ENCODE measurements around the gene C11orf42. TPM values are rescaled to one million over a fixed set of nuclear protein-coding genes. Genes with fewer than 3 reads are reported as not detected.

The C11orf42 gene
- total RNA-seq, 1 experiment from 2014 or later, result not detected

DNA sequence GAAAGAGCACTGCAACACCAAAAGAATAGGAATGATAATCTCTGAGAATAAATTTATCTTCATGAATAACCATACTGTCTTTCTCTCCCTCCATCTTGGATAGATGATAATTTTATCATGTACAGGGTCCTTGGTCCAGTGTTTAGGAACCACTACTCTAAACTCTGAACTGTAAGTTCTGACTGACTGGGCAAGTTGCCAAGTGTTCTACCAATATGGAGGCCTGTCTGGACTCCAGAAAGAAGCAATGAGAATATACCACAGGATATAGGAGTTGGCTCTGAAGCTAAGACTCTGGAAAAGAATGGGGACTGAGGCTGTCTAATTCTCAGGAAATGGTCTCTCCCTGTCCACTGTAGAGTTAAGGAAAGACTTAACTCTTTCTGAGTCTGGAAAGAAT lies 27.5 kb downstream of the C11orf42 start:
- H3K56ac ChIP-seq (ENCODE audit: insufficient read length, low read depth, low read length), result no peak overlapping the region
- no peak overlapping the region for H2AK5ac ChIP-seq (ENCODE audit: insufficient read length, low read length)

More for the DNA sequence above, 27.5 kb downstream of the C11orf42 start:
- no peaks in the 10 kb centered on the region for H3K4me1 ChIP-seq (ENCODE audit: insufficient read depth, low read length)
- Mint-ChIP-seq H3K27ac (no peak overlapping the region), H3K36me3 (ENCODE audit: insufficient read depth in 1 of 3, low read depth in 3 of 3) (no peaks in the 10 kb centered on the region), H3K27me3 (ENCODE audit: low read depth) (no peaks in the 10 kb centered on the region), H3K4me3 (peak overlapping the region; percentile 38 to 54; a peak in 3 of 5 replicates), H3K4me1 (peaks cover 11 to 14% of the 10 kb centered on the region in 2 experiments), H3K9me3 (no peaks in the 10 kb centered on the region)
- no peak overlapping the region for H3K18ac ChIP-seq (ENCODE audit: insufficient read length, low read depth, low read length)
- H4K8ac ChIP-seq (replicated peaks; ENCODE audit: insufficient read length, low read depth, low read length), result no peak overlapping the region
- no peak overlapping the region for H4K91ac ChIP-seq (ENCODE audit: insufficient read length, low read depth, low read length)
- H3K23me2 ChIP-seq (ENCODE audit: insufficient read length, low read depth, low read length, poor library complexity, severe bottlenecking), result peaks cover 7% of the 10 kb centered on the region
- DNase-seq, result no peak
- no peaks in the 10 kb centered on the region for H4K20me1 ChIP-seq (ENCODE audit: control insufficient read depth, insufficient read depth, insufficient read length)
- H2BK20ac ChIP-seq (ENCODE audit: low read depth, low read length, poor library complexity, severe bottlenecking), result no peak overlapping the region
- H3T11ph ChIP-seq (ENCODE audit: low read length), result no peak overlapping the region
- H3K27me3 ChIP-seq (ENCODE audit: insufficient read depth, low read length), result no peaks in the 10 kb centered on the region
- TF ChIP-seq, protein P1, sequence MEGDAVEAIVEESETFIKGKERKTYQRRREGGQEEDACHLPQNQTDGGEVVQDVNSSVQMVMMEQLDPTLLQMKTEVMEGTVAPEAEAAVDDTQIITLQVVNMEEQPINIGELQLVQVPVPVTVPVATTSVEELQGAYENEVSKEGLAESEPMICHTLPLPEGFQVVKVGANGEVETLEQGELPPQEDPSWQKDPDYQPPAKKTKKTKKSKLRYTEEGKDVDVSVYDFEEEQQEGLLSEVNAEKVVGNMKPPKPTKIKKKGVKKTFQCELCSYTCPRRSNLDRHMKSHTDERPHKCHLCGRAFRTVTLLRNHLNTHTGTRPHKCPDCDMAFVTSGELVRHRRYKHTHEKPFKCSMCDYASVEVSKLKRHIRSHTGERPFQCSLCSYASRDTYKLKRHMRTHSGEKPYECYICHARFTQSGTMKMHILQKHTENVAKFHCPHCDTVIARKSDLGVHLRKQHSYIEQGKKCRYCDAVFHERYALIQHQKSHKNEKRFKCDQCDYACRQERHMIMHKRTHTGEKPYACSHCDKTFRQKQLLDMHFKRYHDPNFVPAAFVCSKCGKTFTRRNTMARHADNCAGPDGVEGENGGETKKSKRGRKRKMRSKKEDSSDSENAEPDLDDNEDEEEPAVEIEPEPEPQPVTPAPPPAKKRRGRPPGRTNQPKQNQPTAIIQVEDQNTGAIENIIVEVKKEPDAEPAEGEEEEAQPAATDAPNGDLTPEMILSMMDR (conservative IDR thresholded peaks at IDR 0.05), result no peak
- H3K14ac ChIP-seq (ENCODE audit: insufficient read depth, low read length), result no peak overlapping the region
- H2BK15ac ChIP-seq (ENCODE audit: low read depth, low read length), result no peak overlapping the region
- peaks cover 13% of the 10 kb centered on the region; the same call in 1 of the 2 replicates for H3K79me2 ChIP-seq (ENCODE audit: insufficient read depth, low read length)
- no peak overlapping the region for H3K9ac ChIP-seq (ENCODE audit: extremely low read depth, insufficient read length, low read length)
- no peak overlapping the region for H3K27ac ChIP-seq (ENCODE audit: insufficient read length, low read depth, low read length)
- no peak overlapping the region for H3K4me2 ChIP-seq (ENCODE audit: insufficient read depth, insufficient read length, low read length)
- no peak overlapping the region for H3K4ac ChIP-seq (ENCODE audit: low read depth, low read length)
- H3K23ac ChIP-seq (ENCODE audit: insufficient read length, low read depth, low read length), result no peak overlapping the region
- H3K9me3 ChIP-seq (ENCODE audit: control insufficient read depth, low read depth, low read length), result no peaks in the 10 kb centered on the region
- no peaks in the 10 kb centered on the region for H3K79me1 ChIP-seq (ENCODE audit: insufficient read depth, low read depth, low read length, poor library complexity, severe bottlenecking)
- no peak overlapping the region for H2BK5ac ChIP-seq (ENCODE audit: insufficient read length, low read length)
- H2BK12ac ChIP-seq (ENCODE audit: insufficient read length, low read depth, low read length), result no peak overlapping the region
- no peak overlapping the region for H2BK120ac ChIP-seq (ENCODE audit: low read depth, low read length, poor library complexity, severe bottlenecking)
- no peak overlapping the region for H4K5ac ChIP-seq (ENCODE audit: insufficient read length, low read depth, low read length)
- H2AFZ ChIP-seq (ENCODE audit: low read length), result no peak overlapping the region
